ENCODE results near the gene PRKCZ. TPM values are rescaled to one million over a fixed set of nuclear protein-coding genes. Genes with fewer than 3 reads are reported as not detected.

The PRKCZ gene
- total and polyA plus RNA-seq, 9 of the 15 experiments (the other 6 are each of a cell fraction or from before 2014, with no cell fraction given): 0.07 to 3.1 (median 1.3) TPM

- TF ChIP-seq MBD2 (IDR thresholded peaks at IDR 0.05; ENCODE audit: borderline replicate concordance, low read depth) (0 out of 2 replicates have a peak, but pooled peaks have one; percentile 6), CHD2 (IDR thresholded peaks at IDR 0.05; ENCODE audit: low read depth, low read length) (no peak), TOE1 (IDR thresholded peaks at IDR 0.05; ENCODE audit: borderline replicate concordance) (0 out of 2 replicates have a peak, but pooled peaks have one; percentile 20), TOE1 (CRISPR knock-in tag; IDR thresholded peaks at IDR 0.05; ENCODE audit: borderline replicate concordance, low read depth) (no peak), MLX (CRISPR knock-in tag; conservative IDR thresholded peaks at IDR 0.05) (no peak; a peak in 1 of 4 replicates), GABPB1 (CRISPR knock-in tag; IDR thresholded peaks at IDR 0.05) (peak; percentile 39; the same call in 1 of the 2 replicates), SMARCB1 (IDR thresholded peaks at IDR 0.05; ENCODE audit: insufficient read length, low read depth) (no peak), ATF1 (CRISPR knock-in tag; IDR thresholded peaks at IDR 0.05) (no peak), ATF1 (tag; IDR thresholded peaks at IDR 0.05) (peak; percentile 33; the same call in 1 of the 2 replicates), FOXA3 (CRISPR knock-in tag; conservative IDR thresholded peaks at IDR 0.05 in 1 of 2, IDR thresholded peaks at IDR 0.05 in 1 of 2) (peak in 1 of 2 experiments; percentile 5; a peak in 1 of 4 replicates), SMAD2 (IDR thresholded peaks at IDR 0.05; ENCODE audit: low read depth, low read length) (no peak), HMGXB4 (CRISPR knock-in tag; IDR thresholded peaks at IDR 0.05) (0 out of 2 replicates have a peak, but pooled peaks have one; percentile 50), RBM22 (IDR thresholded peaks at IDR 0.05; ENCODE audit: low read depth, low read length, poor library complexity, severe bottlenecking) (peak; percentile 43), ZFP91 (CRISPR knock-in tag; IDR thresholded peaks at IDR 0.05) (peak; percentile 40; the same call in 1 of the 2 replicates), MCM5 (IDR thresholded peaks at IDR 0.05; ENCODE audit: low read depth) (no peak), BRD9 (IDR thresholded peaks at IDR 0.05; ENCODE audit: low read depth, partially characterized antibody) (no peak), SP1 (CRISPR knock-in tag; IDR thresholded peaks at IDR 0.05) (peak; percentile 51; the same call in 1 of the 2 replicates), SPI1 (IDR thresholded peaks at IDR 0.05; ENCODE audit: borderline replicate concordance, low read depth, low read length) (no peak), MECOM (CRISPR knock-in tag; IDR thresholded peaks at IDR 0.05) (0 out of 2 replicates have a peak, but pooled peaks have one; percentile 18), MTA2 (IDR thresholded peaks at IDR 0.05; ENCODE audit: low read depth) (no peak), CCNT2 (IDR thresholded peaks at IDR 0.05; ENCODE audit: borderline replicate concordance, extremely low read depth, insufficient read length, low read depth, low read length) (peak; percentile 40)
Measured at GRCh38 chr1:2229037-2229864, 179.0 kb downstream of the PRKCZ start (continued).
